Suppressor macrophage treated with lipopolysaccharide for 1 hour (primary cell): ENCODE measurements around the gene HOOK2.
"Not testable (repeated sequence)": the region's sequence is repeated elsewhere in the genome, so short reads cannot be mapped to it uniquely, and the experiment has no call there.

Experiments
- DNase-seq, 3 donors: peaks; one replicate each; pipeline ENCODE4 v3.0.0-alpha.2; 2020 to 2022

Gene HOOK2, protein sequence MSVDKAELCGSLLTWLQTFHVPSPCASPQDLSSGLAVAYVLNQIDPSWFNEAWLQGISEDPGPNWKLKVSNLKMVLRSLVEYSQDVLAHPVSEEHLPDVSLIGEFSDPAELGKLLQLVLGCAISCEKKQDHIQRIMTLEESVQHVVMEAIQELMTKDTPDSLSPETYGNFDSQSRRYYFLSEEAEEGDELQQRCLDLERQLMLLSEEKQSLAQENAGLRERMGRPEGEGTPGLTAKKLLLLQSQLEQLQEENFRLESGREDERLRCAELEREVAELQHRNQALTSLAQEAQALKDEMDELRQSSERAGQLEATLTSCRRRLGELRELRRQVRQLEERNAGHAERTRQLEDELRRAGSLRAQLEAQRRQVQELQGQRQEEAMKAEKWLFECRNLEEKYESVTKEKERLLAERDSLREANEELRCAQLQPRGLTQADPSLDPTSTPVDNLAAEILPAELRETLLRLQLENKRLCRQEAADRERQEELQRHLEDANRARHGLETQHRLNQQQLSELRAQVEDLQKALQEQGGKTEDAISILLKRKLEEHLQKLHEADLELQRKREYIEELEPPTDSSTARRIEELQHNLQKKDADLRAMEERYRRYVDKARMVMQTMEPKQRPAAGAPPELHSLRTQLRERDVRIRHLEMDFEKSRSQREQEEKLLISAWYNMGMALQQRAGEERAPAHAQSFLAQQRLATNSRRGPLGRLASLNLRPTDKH

GRCh38 chr19:12774588-12775555 is at the start of gene HOOK2:
HOOK2 (minus strand) TSS chr19:12775552; CDS start chr19:12775449, 103 bp downstream.
- no peak for DNase-seq

DNA sequence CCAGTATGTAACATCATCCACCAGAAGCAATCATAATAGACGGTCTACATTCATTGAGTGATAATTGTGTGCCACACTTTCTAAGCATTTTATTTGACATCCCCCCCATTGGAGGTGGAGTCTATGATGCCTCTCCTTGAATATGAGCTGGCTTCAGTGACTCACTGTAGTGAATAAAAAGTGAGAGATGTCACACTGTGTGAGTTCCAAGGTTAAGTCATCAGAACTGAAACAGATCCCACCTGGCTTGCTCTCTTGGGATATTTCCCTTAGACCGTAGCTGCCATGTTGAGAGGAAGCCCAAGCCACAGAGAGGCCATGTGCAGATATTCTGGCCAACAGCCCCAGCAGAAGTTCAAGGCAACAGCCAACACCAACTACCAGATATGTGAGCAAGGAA is 46.4 kb upstream of the HOOK2 start:
- peak in 2 of 3 donors; percentile 45 to 51 for DNase-seq

DNA sequence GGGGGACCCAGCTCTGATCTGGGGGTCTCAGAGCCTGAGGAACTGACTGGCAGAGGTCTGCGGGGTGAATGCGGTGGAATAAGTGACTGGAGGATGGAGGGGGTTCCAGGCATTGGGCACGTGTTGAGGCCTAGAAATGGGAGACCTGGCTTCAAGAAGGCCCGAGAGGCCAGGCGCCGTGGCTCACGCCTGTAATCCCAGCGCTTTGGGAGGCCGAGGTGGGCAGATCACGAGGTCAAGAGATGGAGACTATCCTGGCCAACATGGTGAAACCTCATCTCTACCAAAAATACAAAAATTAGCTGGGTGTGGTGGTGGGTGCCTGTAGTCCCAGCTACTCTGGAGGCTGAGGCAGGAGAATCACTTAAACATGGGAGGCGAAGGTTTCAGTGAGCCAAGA is 42.5 kb upstream of the HOOK2 start:
- DNase-seq = peak in 1 of 3 donors; percentile 2

- DNase-seq = not testable (repeated sequence)
Measured at GRCh38 chr19:12817188-12817587, 41.8 kb upstream of the HOOK2 start.

DNA sequence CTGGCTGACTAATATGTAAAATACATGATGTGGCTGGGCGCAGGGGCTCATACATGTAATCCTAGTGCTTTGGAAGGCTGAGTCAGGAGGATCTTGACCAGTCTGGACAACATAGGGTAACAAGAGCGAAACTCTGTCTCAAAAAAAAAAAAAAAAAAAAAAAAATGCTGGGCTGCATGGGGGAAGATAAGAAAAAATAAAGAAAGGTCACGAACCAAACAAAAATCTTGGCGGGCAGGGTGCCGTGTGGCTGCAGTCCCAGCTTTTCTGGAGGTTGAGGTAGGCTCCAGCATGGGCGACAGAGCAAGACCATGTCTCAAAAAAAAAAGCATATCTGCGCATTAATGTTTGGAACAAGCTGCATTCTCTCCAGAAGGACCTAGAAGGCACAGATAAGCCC is 39.7 kb upstream of the HOOK2 start:
- DNase-seq = no peak

DNA sequence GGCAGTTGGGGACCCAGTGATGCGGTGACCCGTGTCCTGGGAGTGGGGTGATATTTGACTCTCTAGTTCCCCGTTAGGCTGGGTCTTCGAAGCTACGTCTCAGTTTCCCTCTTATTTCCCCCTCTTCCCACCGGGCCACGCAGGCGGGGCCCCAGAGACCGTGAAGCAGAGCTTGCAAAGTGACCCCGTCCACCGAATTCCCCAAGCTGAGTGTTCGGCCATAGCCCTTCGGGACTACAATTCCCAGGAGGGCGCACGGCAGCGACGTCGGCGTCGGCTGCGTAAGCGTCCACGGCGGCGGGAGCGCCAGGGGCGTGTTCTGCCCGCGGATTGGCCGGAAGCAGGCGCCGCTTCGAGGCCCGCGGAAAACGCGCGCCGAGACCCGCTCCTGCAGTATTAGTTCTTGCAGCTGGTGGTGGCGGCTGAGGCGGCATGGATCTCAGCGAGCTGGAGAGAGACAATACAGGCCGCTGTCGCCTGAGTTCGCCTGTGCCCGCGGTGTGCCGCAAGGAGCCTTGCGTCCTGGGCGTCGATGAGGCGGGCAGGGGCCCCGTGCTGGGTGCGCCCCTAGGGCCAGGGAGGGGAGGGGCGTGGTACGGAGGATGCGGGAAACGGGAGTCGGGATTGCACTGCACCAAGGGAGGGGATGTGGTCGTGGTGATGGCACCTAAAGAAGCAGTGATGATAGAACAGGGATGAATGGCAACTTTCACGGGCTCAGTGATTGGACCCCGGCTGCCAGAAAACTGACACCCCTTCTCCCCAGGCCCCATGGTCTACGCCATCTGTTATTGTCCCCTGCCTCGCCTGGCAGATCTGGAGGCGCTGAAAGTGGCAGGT is 31.1 kb upstream of the HOOK2 start, which contains the start of gene RNASEH2A:
TSS of gene RNASEH2A (plus strand) at position 343 of the 840 bp plus-strand sequence. CDS start at position 433, 90 bp downstream.
- DNase-seq = peak; percentile 92 to 96 (median 95)

DNA sequence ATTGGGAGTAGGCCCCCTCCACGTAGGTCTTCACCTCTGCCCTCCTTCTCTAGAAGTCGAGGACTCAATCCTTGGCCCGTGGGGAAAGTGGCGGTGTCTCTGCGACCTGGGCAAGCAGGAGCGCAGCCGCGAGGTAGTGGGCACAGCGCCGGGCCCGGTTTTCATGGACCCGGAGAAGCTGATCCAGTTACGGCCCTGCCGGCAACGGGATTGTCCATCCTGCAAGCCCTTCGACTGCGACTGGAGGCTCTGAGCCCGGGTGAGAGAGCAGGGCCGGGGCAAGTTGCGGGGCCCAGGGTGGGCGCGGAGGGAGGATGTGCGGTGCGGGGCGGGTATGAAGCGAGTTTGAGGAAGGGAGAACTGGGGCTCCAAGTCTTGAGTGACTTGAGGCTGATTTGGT is 28.7 kb upstream of the HOOK2 start:
- DNase-seq = peak in 1 of 3 donors; percentile 1

DNA sequence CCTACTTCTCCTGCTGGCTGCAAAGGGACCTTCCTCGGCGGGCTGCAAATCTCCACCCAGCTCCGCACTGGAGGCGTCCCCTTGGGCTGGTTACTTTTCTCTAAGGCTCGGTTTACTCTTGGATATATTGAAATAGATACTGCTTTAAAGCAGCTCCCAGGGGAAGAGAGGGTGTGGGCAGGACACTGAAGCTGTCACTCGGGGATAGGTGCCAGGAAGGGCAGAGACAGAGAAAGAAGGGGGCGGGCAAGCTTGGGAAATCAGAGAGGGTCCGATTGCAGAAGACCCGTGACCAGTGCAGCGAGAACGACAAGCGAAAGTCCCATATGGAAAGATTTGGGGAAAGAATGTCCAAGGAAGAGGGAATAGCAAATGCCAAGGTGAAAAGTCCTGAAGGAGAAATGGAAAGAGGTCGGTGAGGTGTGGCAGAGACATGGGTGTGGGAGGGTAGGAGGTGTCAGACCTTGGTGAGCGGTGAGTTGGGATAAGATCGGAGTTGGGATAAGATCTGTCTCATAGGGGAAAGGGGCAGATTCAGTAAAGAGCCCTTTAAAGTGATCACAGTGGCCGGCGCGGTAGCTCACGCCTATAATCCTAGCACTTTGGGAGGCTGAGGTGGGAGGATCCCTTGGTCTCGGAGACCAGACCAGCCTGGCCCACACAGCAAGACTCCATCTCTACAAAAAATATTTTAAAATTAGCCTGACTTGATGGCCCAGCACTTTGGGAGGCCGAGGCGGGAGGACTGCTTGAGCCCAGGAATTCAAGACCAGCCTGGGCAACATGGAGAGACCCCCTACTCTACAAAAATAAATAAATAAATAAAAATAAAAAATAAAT is 27.1 kb upstream of the HOOK2 start:
- peak; percentile 27 to 41 (median 31) for DNase-seq

GRCh38 chr19:12801466-12802266 is 26.3 kb upstream of the HOOK2 start, which contains the start of the genes PRDX2 and THSD8:
PRDX2 (minus strand) TSS chr19:12801800; CDS start chr19:12801261, 539 bp downstream.
THSD8 (plus strand) TSS chr19:12802069; CDS start chr19:12802072, 3 bp downstream.
- DNase-seq = peak; percentile 41 to 62 (median 42)

DNA sequence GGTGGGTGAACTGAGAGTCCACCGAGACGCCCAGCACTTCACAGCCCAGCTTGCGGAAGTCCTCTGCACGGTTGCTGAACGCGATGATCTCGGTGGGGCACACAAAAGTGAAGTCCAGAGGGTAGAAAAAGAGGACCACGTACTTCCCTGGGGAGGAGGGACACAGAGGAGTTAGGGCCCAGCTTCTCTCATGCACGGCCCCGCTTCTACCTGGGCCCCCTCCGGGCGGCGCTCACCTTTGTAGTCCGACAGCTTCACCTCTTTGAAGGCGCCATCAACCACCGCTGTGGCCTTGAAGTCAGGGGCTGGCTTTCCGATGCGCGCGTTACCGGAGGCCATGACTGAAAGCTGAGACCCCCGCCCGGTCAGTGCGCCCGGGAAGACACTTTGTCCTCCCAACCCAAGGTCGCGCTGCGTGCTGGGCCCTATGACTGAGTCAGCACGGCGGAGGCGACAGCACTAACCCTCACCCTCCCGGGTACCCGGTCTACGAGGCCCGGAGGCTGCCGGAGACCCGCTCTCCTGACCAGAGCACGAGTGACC is 25.6 kb upstream of the HOOK2 start:
- peak in 2 of 3 donors; percentile 13 to 17 for DNase-seq

GRCh38 chr19:12800466-12800770 is 25.1 kb upstream of the HOOK2 start:
- peak; percentile 64 to 71 (median 69) for DNase-seq

GRCh38 chr19:12799742-12800465 is 24.6 kb upstream of the HOOK2 start:
- DNase-seq = peak in 1 of 3 donors; percentile 13

GRCh38 chr19:12797607-12798006 is 22.3 kb upstream of the HOOK2 start:
- DNase-seq = not testable (repeated sequence)

DNA sequence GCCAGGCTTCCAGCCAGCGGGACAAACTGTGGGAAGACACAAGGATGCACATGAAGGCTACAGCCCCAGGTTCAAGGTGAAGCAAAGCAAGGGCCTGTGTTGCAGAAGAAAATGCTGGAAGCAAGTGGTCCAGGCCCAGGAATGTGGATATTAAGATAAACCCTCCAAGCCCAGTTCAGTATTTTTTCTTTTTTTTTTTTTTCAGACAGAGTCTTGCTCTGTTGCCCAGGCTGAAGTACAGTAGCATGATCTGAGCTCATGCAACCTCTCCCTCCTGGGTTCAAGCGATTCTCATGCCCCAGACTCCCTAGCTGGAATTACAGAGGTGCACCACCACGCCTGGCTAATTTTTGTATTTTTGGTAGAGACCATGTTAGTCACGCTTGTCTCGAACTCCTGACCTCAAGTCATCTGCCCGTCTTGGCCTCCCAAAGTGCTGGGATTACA is 21.8 kb upstream of the HOOK2 start:
- no peak for DNase-seq

DNA sequence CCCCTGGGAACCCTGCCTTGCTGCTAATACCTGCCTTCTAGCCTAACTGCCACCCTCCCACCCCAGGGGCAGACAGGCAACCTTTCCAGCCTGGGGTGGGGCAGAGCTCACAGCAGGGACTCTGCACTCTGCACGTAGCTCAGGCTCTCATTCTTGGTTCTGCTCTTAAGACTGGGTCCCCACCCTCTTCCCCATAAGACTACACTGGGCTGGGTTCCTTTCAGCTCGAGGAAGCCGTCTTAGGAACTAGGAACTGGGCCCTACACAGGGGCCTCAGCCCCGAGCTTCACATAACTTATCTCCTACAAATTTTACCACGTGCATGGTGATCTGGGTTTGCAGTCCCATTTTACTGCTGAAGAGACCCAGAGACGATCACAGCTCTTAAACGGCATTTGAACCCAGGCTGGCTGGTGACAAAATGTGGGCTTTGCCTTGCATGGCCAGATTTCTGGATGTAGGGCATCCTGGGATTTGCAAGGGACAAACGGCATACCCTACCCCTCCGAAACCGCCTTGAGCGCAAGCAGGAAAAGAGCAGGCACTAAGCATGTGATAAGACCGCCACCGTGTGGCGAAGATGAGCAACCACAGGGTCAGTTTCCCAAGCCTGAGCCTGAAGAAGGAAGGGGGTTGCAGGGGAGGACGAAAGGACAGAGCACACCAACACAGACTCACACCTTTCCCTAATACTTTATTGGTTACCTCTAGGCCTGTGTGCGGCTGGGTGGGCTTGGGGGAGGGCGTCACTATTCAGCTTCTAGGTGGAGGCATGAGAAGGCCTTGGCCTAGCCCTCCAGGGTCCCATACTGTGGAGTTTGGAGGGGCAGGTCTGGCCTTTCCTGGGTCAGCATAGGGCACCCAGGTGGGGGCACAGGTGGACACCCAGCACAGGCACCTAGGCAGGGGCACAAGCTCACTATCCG is 21.1 kb upstream of the HOOK2 start:
- DNase-seq = peak; percentile 88 to 90 (median 89)

GRCh38 chr19:12794971-12795381 is 19.6 kb upstream of the HOOK2 start:
- no peak for DNase-seq

GRCh38 chr19:12794196-12794941 is 19.0 kb upstream of the HOOK2 start:
- DNase-seq = peak in 2 of 3 donors; percentile 27 to 34
